Measurements from ENCODE around the gene ARMC5.
"Not testable (repeated sequence)": the region's sequence is repeated elsewhere in the genome, so short reads cannot be mapped to it uniquely, and the experiment has no call there.

ARMC5 gene

GRCh38 chr16:31435341-31436220, 23.7 kb upstream of the ARMC5 start:
- ATAC-seq (ENCODE audit: insufficient read depth, low read depth) = no peak
- no peak overlapping the region for H2AFZ ChIP-seq (ENCODE audit: low read depth, low read length)
- H3K4me2 ChIP-seq (ENCODE audit: insufficient read depth, low read length) = no peak overlapping the region
- no peaks in the 10 kb centered on the region for H3K4me1 ChIP-seq (ENCODE audit: insufficient read depth, low read length)
- H3K27ac ChIP-seq (ENCODE audit: low read length) = no peak overlapping the region
- H3K9ac ChIP-seq (ENCODE audit: low read depth, low read length) = no peak overlapping the region
- no peaks in the 10 kb centered on the region for H3K36me3 ChIP-seq (ENCODE audit: insufficient read depth, low read length)
- TF ChIP-seq EZH2 (IDR thresholded peaks at IDR 0.05; ENCODE audit: borderline replicate concordance, low read depth, low read length, severe bottlenecking) (no peak), CTCF (IDR thresholded peaks at IDR 0.05; ENCODE audit: borderline replicate concordance, extremely low read depth, low read length, poor library complexity, severe bottlenecking) (no peak)
- DNase-seq = no peak
- no peaks in the 10 kb centered on the region for H4K20me1 ChIP-seq (ENCODE audit: insufficient read depth, low read length)
- no peaks in the 10 kb centered on the region for H3K79me2 ChIP-seq (ENCODE audit: insufficient read depth, low read length)
- H3K9me3 ChIP-seq (ENCODE audit: insufficient read depth, low read length, severe bottlenecking) = no peaks in the 10 kb centered on the region
- peaks cover 1% of the 10 kb centered on the region for H3K27me3 ChIP-seq (ENCODE audit: insufficient read depth, low read length, poor library complexity)
- H3K4me3 ChIP-seq (ENCODE audit: low read depth in 1 of 2, low read length in 2 of 2) = no peak overlapping the region

GRCh38 chr16:31436221-31437045, 22.9 kb upstream of the ARMC5 start:
- Histone ChIP-seq H3K9me3 (ENCODE audit: insufficient read depth, low read length, severe bottlenecking) (no peaks in the 10 kb centered on the region), H3K27me3 (ENCODE audit: insufficient read depth, low read length, poor library complexity) (no peaks in the 10 kb centered on the region), H3K4me3 (ENCODE audit: low read depth in 1 of 2, low read length in 2 of 2) (no peak overlapping the region), H3K36me3 (ENCODE audit: insufficient read depth, low read length) (no peaks in the 10 kb centered on the region), H3K4me2 (ENCODE audit: insufficient read depth, low read length) (no peak overlapping the region), H2AFZ (ENCODE audit: low read depth, low read length) (no peak overlapping the region), H3K27ac (ENCODE audit: low read length) (no peak overlapping the region), H3K4me1 (ENCODE audit: insufficient read depth, low read length) (no peaks in the 10 kb centered on the region), H3K79me2 (ENCODE audit: insufficient read depth, low read length) (no peaks in the 10 kb centered on the region), H4K20me1 (ENCODE audit: insufficient read depth, low read length) (no peaks in the 10 kb centered on the region), H3K9ac (ENCODE audit: low read depth, low read length) (no peak overlapping the region)
- no peak for ATAC-seq (ENCODE audit: insufficient read depth, low read depth)
- no peak for TF ChIP-seq EZH2 (IDR thresholded peaks at IDR 0.05; ENCODE audit: borderline replicate concordance, low read depth, low read length, severe bottlenecking)
- no peak for TF ChIP-seq CTCF (IDR thresholded peaks at IDR 0.05; ENCODE audit: borderline replicate concordance, extremely low read depth, low read length, poor library complexity, severe bottlenecking)
- DNase-seq = no peak

GRCh38 chr16:31438414-31438813, 20.9 kb upstream of the ARMC5 start:
- Histone ChIP-seq H3K9me3 (ENCODE audit: insufficient read depth, low read length, severe bottlenecking) (no peaks in the 10 kb centered on the region), H3K4me2 (ENCODE audit: insufficient read depth, low read length) (no peak overlapping the region), H3K27ac (ENCODE audit: low read length) (no peak overlapping the region), H3K36me3 (ENCODE audit: insufficient read depth, low read length) (no peaks in the 10 kb centered on the region), H3K4me1 (ENCODE audit: insufficient read depth, low read length) (peaks cover 12% of the 10 kb centered on the region), H3K27me3 (ENCODE audit: insufficient read depth, low read length, poor library complexity) (no peaks in the 10 kb centered on the region), H2AFZ (ENCODE audit: low read depth, low read length) (no peak overlapping the region), H4K20me1 (ENCODE audit: insufficient read depth, low read length) (no peaks in the 10 kb centered on the region), H3K4me3 (ENCODE audit: low read depth in 1 of 2, low read length in 2 of 2) (no peak overlapping the region), H3K79me2 (ENCODE audit: insufficient read depth, low read length) (no peaks in the 10 kb centered on the region), H3K9ac (ENCODE audit: low read depth, low read length) (no peak overlapping the region)
- TF ChIP-seq EZH2 (IDR thresholded peaks at IDR 0.05; ENCODE audit: borderline replicate concordance, low read depth, low read length, severe bottlenecking) = no peak
- TF ChIP-seq CTCF (IDR thresholded peaks at IDR 0.05; ENCODE audit: borderline replicate concordance, extremely low read depth, low read length, poor library complexity, severe bottlenecking) = no peak
- no peak for DNase-seq
- ATAC-seq (ENCODE audit: insufficient read depth, low read depth) = no peak

GRCh38 chr16:31439023-31439422, 20.3 kb upstream of the ARMC5 start:
- H3K36me3 ChIP-seq (ENCODE audit: insufficient read depth, low read length); H3K9ac ChIP-seq (ENCODE audit: low read depth, low read length); DNase-seq; H3K27me3 ChIP-seq (ENCODE audit: insufficient read depth, low read length, poor library complexity); H3K4me3 ChIP-seq (ENCODE audit: low read depth in 1 of 2, low read length in 2 of 2); H3K27ac ChIP-seq (ENCODE audit: low read length); H2AFZ ChIP-seq (ENCODE audit: low read depth, low read length); H3K79me2 ChIP-seq (ENCODE audit: insufficient read depth, low read length); H3K9me3 ChIP-seq (ENCODE audit: insufficient read depth, low read length, severe bottlenecking); ATAC-seq (ENCODE audit: insufficient read depth, low read depth); H3K4me2 ChIP-seq (ENCODE audit: insufficient read depth, low read length); H4K20me1 ChIP-seq (ENCODE audit: insufficient read depth, low read length): not testable (repeated sequence)
- H3K4me1 ChIP-seq (ENCODE audit: insufficient read depth, low read length) = peaks cover 12% of the 10 kb centered on the region
